ENCODE measurements around the gene CDH4.

- TF ChIP-seq, protein P1, sequence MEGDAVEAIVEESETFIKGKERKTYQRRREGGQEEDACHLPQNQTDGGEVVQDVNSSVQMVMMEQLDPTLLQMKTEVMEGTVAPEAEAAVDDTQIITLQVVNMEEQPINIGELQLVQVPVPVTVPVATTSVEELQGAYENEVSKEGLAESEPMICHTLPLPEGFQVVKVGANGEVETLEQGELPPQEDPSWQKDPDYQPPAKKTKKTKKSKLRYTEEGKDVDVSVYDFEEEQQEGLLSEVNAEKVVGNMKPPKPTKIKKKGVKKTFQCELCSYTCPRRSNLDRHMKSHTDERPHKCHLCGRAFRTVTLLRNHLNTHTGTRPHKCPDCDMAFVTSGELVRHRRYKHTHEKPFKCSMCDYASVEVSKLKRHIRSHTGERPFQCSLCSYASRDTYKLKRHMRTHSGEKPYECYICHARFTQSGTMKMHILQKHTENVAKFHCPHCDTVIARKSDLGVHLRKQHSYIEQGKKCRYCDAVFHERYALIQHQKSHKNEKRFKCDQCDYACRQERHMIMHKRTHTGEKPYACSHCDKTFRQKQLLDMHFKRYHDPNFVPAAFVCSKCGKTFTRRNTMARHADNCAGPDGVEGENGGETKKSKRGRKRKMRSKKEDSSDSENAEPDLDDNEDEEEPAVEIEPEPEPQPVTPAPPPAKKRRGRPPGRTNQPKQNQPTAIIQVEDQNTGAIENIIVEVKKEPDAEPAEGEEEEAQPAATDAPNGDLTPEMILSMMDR (conservative IDR thresholded peaks at IDR 0.05), result peak; percentile 36
- TF ChIP-seq ZFX (IDR thresholded peaks at IDR 0.05), result no peak
These were observed 8.8 kb downstream of the CDH4 start for GRCh38 chr20:61260905-61261304.

Data from C4-2B (cell line).